ENCODE results near the gene ERLEC1.

GRCh38 chr2:53768242-53768542 is 18.7 kb upstream of the ERLEC1 start:
- no peak for TF ChIP-seq CTCF (conservative IDR thresholded peaks at IDR 0.05; ENCODE audit: low read depth, low read length)
- TF ChIP-seq MXI1 (IDR thresholded peaks at IDR 0.05; ENCODE audit: borderline replicate concordance, low read depth, low read length) = no peak
- no peak for TF ChIP-seq MAZ (IDR thresholded peaks at IDR 0.05; ENCODE audit: borderline replicate concordance, low read depth, low read length)
- TF ChIP-seq ELK1 (IDR thresholded peaks at IDR 0.05; ENCODE audit: borderline replicate concordance, low read depth, low read length) = no peak
